ENCODE measurements around the gene CROCC2.

Gene CROCC2

GRCh38 chr2:240925191-240925567, 19.0 kb downstream of the CROCC2 start:
- DNase-seq: no peak

DNA sequence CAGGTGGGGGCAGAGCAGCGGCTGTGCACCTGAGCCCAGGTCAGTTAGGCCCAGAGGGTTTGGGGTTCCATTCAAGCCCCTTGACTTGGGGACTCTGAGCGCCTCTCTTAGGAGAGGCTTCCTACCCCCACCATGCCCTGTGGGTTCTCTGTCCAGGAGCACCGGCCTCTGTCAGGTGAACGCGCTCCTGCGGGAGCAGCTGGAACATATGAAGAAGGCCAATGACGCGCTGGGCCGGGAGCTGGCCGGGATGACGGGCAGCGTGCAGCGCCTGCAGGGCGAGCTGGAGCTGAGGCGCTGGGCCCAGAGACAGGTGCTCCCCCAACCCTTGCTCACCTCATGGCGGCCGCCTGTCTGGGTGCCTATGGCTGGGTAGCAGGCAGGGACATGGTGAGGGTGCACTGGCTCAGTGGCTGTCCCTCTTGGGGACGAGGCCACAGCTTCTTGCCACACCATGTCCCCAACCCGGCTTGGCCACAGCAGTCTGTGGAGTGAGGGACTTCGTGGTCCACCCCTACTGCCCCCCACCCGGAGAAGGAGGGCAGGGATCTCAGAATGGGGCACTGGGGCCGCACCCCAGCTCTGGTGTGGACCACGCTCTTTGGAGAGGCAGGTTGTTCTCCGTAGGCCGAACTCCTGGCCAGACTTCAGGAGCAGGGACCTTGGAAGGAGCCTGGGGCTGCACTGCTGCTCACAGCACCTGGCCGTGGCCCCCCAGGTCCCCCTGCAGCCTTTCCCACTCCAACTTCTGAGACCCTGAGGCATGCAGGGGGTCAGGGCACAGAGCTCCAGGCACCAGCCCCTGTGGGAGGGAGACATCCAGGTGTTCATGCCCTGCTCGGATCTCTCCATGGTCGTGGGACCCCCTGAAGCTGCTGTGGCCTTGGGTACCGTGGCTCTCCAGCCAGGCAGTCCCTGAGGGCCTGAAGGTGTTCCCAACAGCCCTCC, 19.7 kb downstream of the CROCC2 start:
- DNase-seq: no peak

DNA sequence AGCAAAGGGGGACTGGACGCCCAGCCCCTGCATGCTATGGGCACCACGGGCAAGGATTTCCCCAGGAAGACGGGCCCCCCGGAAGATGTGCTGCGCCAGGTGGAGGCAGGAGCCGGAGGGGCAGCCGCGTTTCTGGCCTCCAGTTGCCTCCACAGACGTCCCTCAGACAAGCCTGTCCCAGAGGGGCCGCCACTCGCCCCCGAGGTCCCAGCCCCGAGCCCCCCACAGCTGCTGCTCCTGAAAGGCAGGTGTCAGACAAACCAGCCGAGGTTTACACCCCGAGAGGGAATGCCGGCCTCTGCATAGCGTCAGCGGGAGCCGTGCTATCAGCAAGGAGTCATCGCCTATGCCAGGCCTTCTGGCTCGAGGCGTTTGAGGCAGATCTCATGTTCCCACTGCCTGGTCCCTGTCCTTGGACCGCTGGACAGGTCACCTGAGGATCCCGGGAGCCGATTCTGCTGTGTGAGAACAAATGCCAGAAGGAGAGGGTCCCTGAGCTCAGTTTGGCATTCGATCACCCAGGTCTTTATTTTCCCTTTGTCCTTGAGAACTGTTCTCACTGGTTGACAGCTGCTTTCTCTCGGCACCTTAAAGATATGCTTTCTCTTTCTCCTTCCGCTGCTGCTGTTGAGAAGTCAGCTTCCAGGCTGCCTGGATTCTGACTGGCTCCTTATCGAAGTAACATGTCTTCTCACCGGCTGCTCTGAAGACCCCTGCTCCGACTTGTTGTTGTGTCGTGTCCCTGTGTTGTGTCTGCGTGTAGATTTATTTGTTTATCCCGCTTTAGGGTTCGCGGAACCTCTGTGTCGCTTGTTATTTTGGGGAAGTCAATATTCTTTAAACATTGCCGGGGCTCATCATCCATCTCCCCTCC, 20.6 kb downstream of the CROCC2 start:
- DNase-seq: no peak

GRCh38 chr2:240927390-240927781, 21.2 kb downstream of the CROCC2 start:
- DNase-seq: no peak

DNA sequence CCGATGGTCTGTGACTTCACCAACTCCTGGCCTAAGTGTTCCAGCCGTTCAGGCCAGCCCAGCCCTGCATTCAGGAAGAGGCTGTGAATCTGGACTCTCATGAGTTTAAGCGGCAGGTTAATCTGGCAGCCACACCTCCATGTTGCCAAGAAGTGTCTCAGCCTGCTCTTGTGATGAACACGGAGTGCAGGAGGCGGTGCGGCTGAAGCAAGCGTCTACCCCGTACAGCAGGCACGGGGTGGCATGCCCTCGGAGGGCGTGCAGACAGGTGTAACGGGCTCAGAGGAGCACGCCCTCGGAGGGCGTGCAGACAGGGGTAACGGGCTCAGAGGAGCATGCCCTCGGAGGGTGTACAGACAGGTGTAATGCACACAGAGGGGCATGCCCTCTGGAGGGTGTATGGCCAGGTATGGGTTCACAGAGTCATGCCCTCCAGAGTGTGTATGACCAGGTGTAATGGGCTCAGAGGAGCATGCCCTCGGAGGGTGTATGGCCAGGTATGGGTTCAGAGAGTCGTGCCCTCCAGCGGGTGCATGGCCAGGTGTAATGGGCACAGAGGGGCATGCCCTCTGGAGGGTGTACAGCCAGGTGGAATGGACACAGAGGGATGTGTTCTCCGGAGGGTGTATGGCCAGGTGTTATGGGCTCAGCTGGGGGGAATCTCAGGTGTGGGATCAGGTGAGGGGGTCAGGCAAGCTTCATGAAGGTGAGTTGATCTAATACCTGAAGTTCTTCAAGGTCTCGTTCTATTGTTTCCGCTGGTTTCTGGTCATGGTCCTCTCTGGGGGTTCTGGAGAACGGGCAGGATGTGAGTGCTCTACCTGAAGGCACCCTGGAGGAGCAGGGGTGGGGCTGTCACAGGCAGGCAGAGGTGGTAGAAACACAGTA, 22.6 kb downstream of the CROCC2 start:
- DNase-seq: no peak

DNA sequence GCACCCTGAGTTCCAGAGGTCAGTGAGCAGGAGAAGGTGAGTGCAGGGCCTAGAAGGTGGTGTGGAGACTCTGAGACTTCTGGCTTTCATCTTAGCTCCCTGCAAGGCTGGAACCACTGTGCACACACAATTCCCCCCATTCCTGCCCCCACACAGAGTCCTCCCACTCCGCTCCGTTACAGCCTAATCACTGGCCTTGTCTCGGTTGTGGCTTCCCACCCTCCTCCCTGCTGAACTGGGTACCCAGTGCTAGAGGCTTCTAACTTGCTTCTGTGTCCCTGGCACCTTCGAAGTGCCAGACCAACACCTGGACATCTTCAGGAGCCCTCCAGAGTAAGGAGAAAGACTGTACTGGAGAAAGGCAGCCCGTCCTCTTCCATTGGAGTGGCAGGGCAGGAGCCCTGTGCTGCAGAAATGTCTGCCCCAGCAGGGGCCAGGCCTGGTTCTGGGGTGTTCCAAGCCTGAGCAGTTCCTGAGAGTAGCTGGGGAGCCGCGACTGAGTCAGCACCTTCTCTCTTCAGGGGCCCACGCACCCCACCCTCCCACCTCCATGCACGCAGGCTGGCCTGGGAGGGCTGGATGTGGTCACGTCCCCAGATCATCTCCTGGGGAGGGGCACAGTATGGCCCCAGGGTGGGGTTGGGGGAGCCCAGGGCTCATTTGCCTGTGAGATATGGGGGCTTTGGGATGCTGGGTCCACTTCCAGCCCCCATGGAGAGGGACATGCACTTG, 23.4 kb downstream of the CROCC2 start:
- no peak for DNase-seq

DNA sequence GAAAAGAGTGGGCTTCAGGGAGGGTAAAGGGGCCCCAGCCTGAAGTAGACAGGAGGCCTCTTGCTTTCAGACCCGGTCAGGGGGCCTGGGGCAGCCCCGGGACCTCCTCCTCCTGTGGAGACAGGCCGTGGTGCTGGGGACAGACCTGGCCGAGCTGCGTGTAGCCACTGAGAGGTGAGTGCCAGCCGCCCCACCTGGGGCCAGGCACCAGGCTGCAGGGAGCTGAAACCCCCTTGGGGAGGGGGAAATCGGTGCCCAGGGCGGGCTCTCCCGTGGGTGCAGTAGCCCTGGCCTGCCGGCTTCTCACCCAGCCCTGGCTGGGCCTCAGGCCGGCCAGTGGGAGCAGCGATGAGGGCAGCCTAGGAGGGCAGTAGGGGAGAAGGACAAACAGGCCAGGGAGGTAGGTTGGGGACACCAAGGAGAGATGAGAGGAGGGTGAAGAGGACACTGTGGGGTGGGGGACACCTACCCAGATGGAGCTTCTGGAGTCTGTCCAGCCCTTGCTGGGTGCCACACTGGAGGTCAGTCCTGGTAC, 24.0 kb downstream of the CROCC2 start:
- no peak for DNase-seq

DNA sequence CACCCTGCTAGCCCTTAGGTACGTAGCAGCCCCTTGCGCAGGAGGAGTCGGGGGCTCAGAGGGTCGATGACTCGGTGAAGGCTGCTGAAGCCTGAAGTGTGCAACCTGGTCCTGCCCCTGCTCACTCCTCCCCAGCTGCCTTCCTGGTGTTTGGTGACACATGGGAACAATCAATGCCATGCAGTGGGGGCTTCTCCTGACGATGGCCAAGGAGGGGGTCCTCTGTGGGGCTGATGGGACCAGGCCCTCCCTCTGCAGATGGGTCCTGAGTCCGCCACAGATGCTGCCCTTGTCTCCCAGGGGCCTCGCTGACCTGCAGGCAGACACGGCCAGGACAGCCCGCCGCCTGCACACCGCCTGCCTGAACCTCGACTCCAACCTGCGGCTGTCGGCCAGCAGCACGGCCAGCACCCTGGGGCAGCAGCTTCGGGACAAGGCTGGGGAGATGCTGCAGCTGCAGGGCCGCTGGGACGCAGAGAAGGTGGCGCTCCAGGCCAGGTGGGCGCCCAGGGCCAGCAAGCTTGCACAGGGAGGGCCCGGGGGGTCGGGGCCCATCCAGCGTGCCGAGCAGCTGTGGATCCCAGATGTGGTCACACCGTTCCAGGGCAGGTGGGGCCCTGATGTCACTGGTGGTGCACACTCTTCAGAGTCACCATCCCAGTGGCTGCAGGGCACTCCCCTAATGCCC, 24.6 kb downstream of the CROCC2 start:
- no peak for DNase-seq

GRCh38 chr2:240931319-240931949, 25.3 kb downstream of the CROCC2 start:
- no peak for DNase-seq

GRCh38 chr2:240932001-240932723, 26.0 kb downstream of the CROCC2 start:
- no peak for DNase-seq

GRCh38 chr2:240932724-240933047, 26.6 kb downstream of the CROCC2 start:
- no peak for DNase-seq

DNA sequence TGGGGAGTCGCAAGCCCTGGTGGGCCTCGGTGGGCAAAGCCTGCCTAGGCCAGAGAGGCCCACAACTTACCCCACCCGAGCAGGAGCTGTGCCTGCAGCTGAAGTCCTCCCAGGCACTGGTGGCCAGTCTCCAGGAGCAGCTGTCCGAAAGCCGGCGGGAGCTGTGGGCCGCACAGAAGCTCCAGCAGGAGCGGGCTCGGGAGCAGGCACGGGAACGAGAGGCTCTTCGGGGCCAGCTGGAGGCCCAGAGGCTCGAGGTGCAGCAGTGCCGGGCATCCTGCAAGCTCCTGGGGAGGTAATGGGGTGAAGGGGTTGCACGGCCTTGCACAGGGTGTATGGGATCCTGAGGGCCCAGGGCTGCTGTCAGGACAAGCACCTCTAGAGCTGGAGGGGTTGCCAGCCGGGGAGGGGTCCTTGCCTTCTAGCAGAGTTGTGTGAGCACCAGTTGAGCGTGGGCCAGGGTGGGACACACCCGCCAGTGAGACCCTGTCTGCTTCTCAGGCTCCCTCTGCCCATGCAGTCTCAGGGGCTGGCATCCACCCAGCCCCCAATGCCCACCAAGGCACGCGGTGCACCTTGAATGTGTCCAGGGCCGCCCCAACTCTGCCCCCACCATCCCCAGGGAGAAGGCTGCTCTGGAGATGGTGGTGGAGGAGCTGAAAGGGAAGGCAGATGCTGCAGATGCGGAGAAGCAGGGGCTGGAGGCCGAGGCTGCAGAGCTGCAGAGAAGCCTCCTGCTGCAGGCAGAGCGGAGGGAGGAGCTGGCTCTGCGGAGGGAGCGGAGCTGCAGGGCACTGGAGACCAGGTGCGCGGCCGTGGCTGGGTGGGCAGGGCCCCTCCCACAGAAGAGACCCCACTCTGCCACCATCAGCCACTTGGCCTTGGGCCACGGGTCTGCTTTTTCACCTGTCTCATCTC, 27.2 kb downstream of the CROCC2 start:
- no peak for DNase-seq

- no peak for DNase-seq
Observed at GRCh38 chr2:240933966-240934700, 28.0 kb downstream of the CROCC2 start.

DNA sequence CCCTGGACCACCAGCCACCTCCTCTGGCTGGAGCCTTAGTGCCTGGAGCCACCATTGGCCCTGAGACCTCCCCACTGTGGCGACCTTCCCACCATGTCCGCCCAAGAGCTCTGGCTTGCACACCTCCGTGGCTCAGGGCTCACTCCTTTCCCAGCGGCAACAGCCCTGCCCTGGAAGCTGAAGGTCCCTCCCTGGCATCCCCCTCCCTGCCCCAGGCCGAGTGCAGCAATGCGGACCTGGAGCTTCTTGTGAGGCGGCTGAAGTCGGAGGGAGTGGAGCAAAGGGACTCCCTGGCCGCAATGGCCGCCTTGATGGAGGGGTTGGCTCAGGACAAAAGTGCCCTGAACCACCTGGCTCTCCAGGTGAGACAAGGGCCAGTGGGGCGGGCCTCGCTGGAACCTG, 28.6 kb downstream of the CROCC2 start:
- no peak for DNase-seq

GRCh38 chr2:240935103-240935876, 29.2 kb downstream of the CROCC2 start:
- DNase-seq: no peak

DNA sequence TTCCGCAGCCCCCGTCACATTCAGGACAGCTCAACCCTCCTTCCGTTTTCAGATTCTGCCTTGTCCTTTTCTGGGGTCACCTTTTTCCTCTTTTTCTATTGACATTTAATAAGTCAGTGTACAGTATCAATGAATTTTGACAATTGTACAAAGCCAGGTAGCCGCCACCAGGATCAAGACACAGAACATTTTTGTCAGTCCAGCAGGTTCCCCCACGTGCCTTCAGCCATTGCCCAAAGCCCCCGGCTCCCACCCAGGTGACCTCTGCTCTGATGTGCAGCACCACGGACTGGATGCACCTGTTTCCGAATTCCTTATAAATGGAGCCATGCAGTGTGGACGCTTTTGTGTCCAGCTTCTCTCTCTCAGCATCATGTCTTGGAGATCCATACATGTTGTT, 30.0 kb downstream of the CROCC2 start:
- DNase-seq: no peak

DNA sequence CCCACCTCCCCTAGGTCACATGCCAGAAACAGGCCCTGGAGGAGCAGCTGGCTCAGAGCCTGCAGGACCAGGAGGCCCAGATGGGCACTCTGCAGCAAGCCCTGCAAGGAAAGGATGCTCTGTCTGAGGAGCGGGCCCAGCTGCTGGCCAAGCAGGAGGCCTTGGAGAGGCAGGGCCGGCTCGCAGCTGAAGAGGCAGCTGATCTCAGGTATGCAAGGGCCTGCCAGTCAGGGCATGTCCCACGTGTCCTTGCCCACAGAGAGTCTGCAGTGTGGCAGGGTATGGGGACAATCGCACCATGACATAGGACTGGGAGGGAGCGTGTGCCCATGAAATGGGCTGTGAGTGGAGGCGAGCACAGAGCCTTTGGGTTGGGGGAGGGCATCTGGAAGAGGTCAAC, 39.9 kb downstream of the CROCC2 start:
- no peak for DNase-seq

Measured in T-helper 9 cell (primary cell).